B cell (primary cell): ENCODE results near the gene ALOXE3. TPM values are rescaled to one million over a fixed set of nuclear protein-coding genes. Genes with fewer than 3 reads are reported as not detected.
A peak's percentile ranks its signal among the peaks of the same experiment; 100 is the strongest.

Source experiments
- ATAC-seq: fragments of 200-7000 bp; cut with Tn5 transposase; one replicate; pipeline ENCODE4 v1.10.0; 2021; ENCODE audit warnings: low read depth, mild to moderate bottlenecking, moderate number of reproducible peaks, moderate library complexity
- CTCF ChIA-PET: fragments of 350-600 bp; sonication (Branson Sonifier 250); formaldehyde crosslinking; loops from one replicate; lab custom pipeline; 2021; ENCODE audit warnings: antibody characterized with exemption, inconsistent platforms; lab: Charles Lee
- POLR2A ChIA-PET: fragments of 350-600 bp; sonication (Branson Sonifier 250); formaldehyde crosslinking; loops from one replicate; lab custom pipeline; 2021; ENCODE audit warnings: antibody characterized with exemption; lab: Charles Lee
- DNase-seq: peaks from one replicate; pipeline ENCODE4 v3.0.0; 2013
- H2AFZ ChIP-seq: 2 replicates; pipeline ENCODE4 v1.6.1; 2012; ENCODE audit warnings: mild to moderate bottlenecking, low read depth, low read length; ENCODE audit not compliant: insufficient read depth, poor library complexity, severe bottlenecking
- H3K27ac ChIP-seq, 2 donors: 1 replicate in 1 of 2; 2 replicates in 1 of 2; pipeline ENCODE4 v1.5.1; 2012 to 2013; ENCODE audit warnings: low read length in 2 of 2, mild to moderate bottlenecking in 2 of 2, moderate library complexity in 1 of 2
- H3K27me3 ChIP-seq, 4 experiments: fragments of 200-600 bp in 1 of 4; sonication (generic) in 1 of 4; replicated peaks in 1 of 4; 1 replicate in 2 of 4; 2 replicates in 2 of 4; pipeline versions ENCODE4 v1.6.1 to v1.7.0; 2013 to 2016; ENCODE audit warnings: low read length in 3 of 4, mild to moderate bottlenecking in 2 of 4, mixed read lengths in 1 of 4, moderate library complexity in 1 of 4; ENCODE audit not compliant: insufficient read depth in 4 of 4, control insufficient read depth in 3 of 4; ENCODE audit errors: control extremely low read depth in 1 of 4
- H3K36me3 ChIP-seq, 2 experiments: replicated peaks in 1 of 2; 1 replicate in 1 of 2; 2 replicates in 1 of 2; pipeline versions ENCODE4 v1.6.1 to v1.7.1; 2013; ENCODE audit warnings: low read length in 1 of 2; ENCODE audit not compliant: insufficient read depth in 2 of 2, control insufficient read depth in 1 of 2; ENCODE audit errors: control extremely low read depth in 1 of 2, extremely low read depth in 1 of 2
- H3K4me1 ChIP-seq, 2 donors: fragments of 200-600 bp in 1 of 2; sonication (generic) in 1 of 2; 1 replicate in 1 of 2; 2 replicates in 1 of 2; pipeline versions ENCODE4 v1.5.1 to v1.6.1; 2013 to 2017; ENCODE audit warnings: low read length in 2 of 2; ENCODE audit not compliant: control insufficient read depth in 2 of 2, insufficient read depth in 2 of 2
- H3K4me2 ChIP-seq: replicated peaks from 2 replicates; pipeline ENCODE3; 2012; ENCODE audit warnings: mild to moderate bottlenecking, low read depth, low read length; ENCODE audit not compliant: poor library complexity, severe bottlenecking
- H3K4me3 ChIP-seq, 5 experiments: fragments of 200-600 bp in 1 of 5; sonication (generic) in 1 of 5; 1 replicate in 3 of 5; 2 replicates in 2 of 5; pipeline versions ENCODE4 v1.5.1 to v1.7.0; 2011 to 2016; ENCODE audit warnings: low read length in 4 of 5, mild to moderate bottlenecking in 4 of 5, low read depth in 2 of 5, control low read depth in 1 of 5, moderate library complexity in 1 of 5; ENCODE audit not compliant: insufficient read depth in 1 of 5; ENCODE audit errors: control extremely low read depth in 1 of 5, extremely low read depth in 1 of 5
- H3K79me2 ChIP-seq: fragments of 200-600 bp; sonication (generic); one replicate; pipeline ENCODE4 v1.6.0; 2016; ENCODE audit warnings: low read length; ENCODE audit not compliant: control insufficient read depth, insufficient read depth
- H3K9ac ChIP-seq: fragments of 200-600 bp; sonication (generic); 2 replicates; pipeline ENCODE4 v1.6.1; 2017; ENCODE audit warnings: mild to moderate bottlenecking, low read length, moderate library complexity
- H3K9me3 ChIP-seq, 3 donors: one replicate each; pipeline versions ENCODE4 v1.6.1 to v1.7.1; 2013; ENCODE audit warnings: low read length in 2 of 3; ENCODE audit not compliant: control insufficient read depth in 2 of 3, insufficient read depth in 1 of 3; ENCODE audit errors: control extremely low read depth in 1 of 3
- H4K20me1 ChIP-seq: 2 replicates; pipeline ENCODE4 v1.6.0; 2012; ENCODE audit warnings: mild to moderate bottlenecking, low read length; ENCODE audit not compliant: insufficient read depth, control insufficient read depth, poor library complexity, severe bottlenecking
- H3K27ac Mint-ChIP-seq: one replicate; pipeline ENCODE4 v1.8.0; 2021; ENCODE audit warnings: mixed read lengths
- H3K27me3 Mint-ChIP-seq: one replicate; pipeline ENCODE4 v1.8.0; 2021; ENCODE audit warnings: mixed read lengths
- H3K4me1 Mint-ChIP-seq: one replicate; pipeline ENCODE4 v1.8.0; 2021; ENCODE audit warnings: mixed read lengths
- H3K4me3 Mint-ChIP-seq: one replicate; pipeline ENCODE4 v1.8.0; 2021; ENCODE audit warnings: mixed read lengths
- H3K9me3 Mint-ChIP-seq: one replicate; pipeline ENCODE4 v1.8.0; 2022; ENCODE audit warnings: mixed read lengths; ENCODE audit not compliant: insufficient read depth
- EZH2 ChIP-seq: IDR thresholded peaks from 2 replicates; pipeline ENCODE4 v1.6.1; 2012; ENCODE audit warnings: borderline replicate concordance, low read depth, mild to moderate bottlenecking, moderate library complexity, low read length; ENCODE audit not compliant: insufficient read depth, poor library complexity, severe bottlenecking
- WGBS: methylation state at CpG from one replicate; pipeline ENCODE4 v1.1.5; 2013; ENCODE audit warnings: missing lambda C conversion rate; ENCODE audit not compliant: insufficient coverage; 5-methylcytosine and 5-hydroxymethylcytosine counted together
- intact Hi-C: fragments of 100-400 bp; cut with micrococcal nuclease; formaldehyde crosslinking; loops from one replicate; pipeline ENCODE4 v1.10.0; 2022
- polyA plus RNA-seq: library from polyadenylated mRNA; depleted of rRNA; stranded (reverse); fragments of >200 nt; gene quantifications from 2 replicates; pipeline ENCODE4 v1.2.3, GENCODE V29; 2012
- total RNA-seq, 2 donors: library from RNA; stranded (reverse); fragments of 120-200 nt in 1 of 2; gene quantifications; 1 replicate in 1 of 2; 2 replicates in 1 of 2; pipeline versions ENCODE4 v1.2.3 to v1.2.4, GENCODE V29; 2013 to 2022
- TF ChIP-seq, protein P1 (sequence below): fragments of 200-600 bp; IDR thresholded peaks from one replicate; pipeline ENCODE4 v1.8.0; 2022; ENCODE audit warnings: antibody characterized with exemption, mild to moderate bottlenecking

ALOXE3 gene
- total and polyA plus RNA-seq, 2 donors (not counting 1 experiment from before 2014, with no cell fraction given): 0.04 TPM; not detected in 1

DNA sequence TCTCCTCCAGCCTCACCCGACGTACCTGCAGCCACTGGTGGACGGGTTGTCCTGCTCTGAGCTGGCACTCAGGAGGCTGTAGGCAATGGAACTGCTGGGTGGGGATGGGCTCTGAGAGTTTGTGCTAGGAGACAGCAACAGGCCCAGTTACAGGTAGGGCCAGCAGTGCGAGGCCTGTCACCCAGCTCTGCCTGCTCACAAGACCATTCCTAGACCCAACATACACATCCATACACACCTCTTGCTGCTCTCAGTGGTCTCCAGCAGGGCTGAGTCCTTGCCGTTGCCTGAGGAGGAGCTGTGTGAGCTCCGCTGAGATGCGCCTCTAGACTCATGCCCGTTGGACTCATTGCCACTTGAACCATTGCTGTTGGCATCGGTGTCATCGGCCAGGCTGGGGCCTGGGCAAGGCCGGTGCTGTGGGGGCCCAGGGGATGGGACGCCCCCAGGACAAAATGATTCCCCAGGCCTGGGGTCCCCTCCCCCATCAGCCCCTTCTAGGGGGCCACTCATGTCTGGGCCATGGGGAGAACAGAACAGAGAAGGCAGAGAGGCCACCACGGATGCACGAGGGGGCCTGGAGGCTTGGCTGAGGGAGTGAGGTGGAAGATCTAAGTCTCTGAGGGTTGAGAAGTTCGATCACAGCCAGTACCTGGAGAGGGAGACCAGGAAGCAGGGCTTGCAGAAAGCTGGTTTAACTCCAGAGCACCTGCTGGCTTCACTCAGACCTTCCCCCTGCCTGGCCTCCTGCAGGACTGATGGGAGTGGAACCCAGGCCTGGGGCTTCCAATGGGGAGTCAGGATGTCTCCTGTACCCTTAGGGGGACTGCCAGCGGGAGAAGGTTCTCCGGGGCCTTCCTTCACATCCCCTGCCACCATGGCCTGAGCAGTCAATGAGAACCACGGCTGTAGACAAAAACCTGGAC is 32.1 kb upstream of the ALOXE3 start:
- Mint-ChIP-seq H3K4me3 (peak overlapping the region; percentile 94), H3K27me3 (no peaks in the 10 kb centered on the region), H3K27ac (peak overlapping the region; percentile 87), H3K9me3 (no peaks in the 10 kb centered on the region), H3K4me1 (peaks cover 42% of the 10 kb centered on the region)
- Histone ChIP-seq H3K36me3 (peaks cover 0 to 49% of the 10 kb centered on the region in 2 experiments), H3K4me3 (peak overlapping the region in 4 of 5 experiments; percentile 61 to 76 (median 72)), H3K9me3 (peaks cover 0 to 6% (median 0%) of the 10 kb centered on the region in 3 donors), H3K9ac (peak overlapping the region; percentile 76), H3K27ac (peak overlapping the region; percentile 55 to 68), H2AFZ (no peak overlapping the region), H3K79me2 (peaks cover 58% of the 10 kb centered on the region), H4K20me1 (peaks cover 59% of the 10 kb centered on the region), H3K4me2 (peak overlapping the region; percentile 98), H3K4me1 (peaks cover 46 to 58% of the 10 kb centered on the region in 2 donors), H3K27me3 (no peaks in the 10 kb centered on the region)
- no peak for DNase-seq
- ATAC-seq: no peak
- WGBS: 86% methylated on average over 13 of the region's 18 CpGs
- POLR2A ChIA-PET: interaction anchor here (0.5 to 5.6 kb wide), 6 partner anchors 11 to 145 kb away, joined by 3 to 36 read pairs (median 8); partner anchors contain the start of genes CTC1, SLC25A35 and VAMP2
- TF ChIP-seq, protein P1, sequence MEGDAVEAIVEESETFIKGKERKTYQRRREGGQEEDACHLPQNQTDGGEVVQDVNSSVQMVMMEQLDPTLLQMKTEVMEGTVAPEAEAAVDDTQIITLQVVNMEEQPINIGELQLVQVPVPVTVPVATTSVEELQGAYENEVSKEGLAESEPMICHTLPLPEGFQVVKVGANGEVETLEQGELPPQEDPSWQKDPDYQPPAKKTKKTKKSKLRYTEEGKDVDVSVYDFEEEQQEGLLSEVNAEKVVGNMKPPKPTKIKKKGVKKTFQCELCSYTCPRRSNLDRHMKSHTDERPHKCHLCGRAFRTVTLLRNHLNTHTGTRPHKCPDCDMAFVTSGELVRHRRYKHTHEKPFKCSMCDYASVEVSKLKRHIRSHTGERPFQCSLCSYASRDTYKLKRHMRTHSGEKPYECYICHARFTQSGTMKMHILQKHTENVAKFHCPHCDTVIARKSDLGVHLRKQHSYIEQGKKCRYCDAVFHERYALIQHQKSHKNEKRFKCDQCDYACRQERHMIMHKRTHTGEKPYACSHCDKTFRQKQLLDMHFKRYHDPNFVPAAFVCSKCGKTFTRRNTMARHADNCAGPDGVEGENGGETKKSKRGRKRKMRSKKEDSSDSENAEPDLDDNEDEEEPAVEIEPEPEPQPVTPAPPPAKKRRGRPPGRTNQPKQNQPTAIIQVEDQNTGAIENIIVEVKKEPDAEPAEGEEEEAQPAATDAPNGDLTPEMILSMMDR: no peak
- TF ChIP-seq EZH2: no peak
- intact Hi-C loops: loop anchor here (1.0 kb wide), 1 partner anchor 11 kb away; no protein-coding TSS in a partner anchor
- CTCF ChIA-PET: interaction anchor here (0.6 to 2.5 kb wide), 9 partner anchors 10 to 596 kb away, joined by 3 to 19 read pairs (median 5); partner anchors contain the start of gene ALOXE3
